RKO (cell line): Measurements from ENCODE around the gene CLRN2.
"Not testable (repeated sequence)": the region's sequence is repeated elsewhere in the genome, so short reads cannot be mapped to it uniquely, and the experiment has no call there.

Source experiments
- DNase-seq: peaks from one replicate; pipeline ENCODE4 v3.0.0-alpha.2; 2016; ENCODE audit warnings: low spot score

The CLRN2 gene

DNA sequence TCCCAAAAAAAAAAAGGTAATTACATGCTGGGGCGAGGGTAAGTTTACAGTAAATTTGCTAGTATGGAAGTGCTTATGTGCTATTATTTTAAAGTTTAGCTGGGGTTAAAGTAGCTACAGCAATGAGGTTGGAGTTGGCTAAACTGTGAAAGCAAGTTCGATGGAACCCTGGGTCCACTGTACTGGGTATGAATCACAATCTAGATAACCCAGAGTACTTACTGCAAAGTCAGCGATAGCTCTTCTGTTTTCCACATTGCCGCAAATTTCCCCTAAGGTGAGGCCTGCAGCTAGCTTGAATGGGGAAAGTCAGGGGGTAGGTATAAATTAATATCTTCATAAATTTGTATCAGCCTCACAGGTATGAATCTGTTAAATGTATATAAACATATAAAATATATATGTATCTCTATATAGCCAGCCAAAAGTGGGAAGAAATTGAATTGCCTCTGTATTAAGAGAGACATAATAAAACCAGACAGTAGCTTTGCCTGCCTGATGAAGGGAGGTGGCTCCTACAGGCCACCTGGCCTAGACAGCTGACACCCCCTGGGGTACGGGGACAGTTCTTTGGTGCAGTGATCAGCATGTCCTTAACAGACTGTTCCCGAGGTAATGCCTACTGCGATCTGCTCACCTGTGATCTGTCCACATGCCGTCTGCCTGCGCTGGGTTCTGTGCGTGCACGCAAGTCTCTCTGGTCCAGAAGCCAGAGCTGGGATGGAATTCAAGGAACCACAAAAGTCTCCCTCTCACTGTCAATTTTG lies 30.6 kb downstream of the CLRN2 start:
- DNase-seq, result no peak

DNA sequence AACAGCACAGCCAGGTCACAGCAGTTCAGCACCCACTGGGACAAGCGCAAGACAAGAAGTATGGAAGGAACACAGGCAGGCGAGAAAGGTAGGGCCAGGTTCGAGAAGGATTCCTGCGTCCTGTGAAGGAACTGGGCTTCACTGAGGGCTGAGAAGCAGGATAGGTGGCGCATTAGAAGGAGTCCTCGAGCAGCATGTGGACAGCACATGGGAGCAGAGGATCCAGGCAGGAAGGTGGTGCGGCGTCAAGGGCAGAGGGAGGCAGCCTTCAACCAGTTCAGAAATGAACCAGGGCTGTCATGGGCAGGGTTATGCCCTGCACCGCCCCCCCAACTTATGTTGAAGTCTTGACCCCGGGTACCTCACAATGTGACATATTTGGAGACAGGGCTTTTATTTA lies 31.3 kb downstream of the CLRN2 start:
- no peak for DNase-seq

DNA sequence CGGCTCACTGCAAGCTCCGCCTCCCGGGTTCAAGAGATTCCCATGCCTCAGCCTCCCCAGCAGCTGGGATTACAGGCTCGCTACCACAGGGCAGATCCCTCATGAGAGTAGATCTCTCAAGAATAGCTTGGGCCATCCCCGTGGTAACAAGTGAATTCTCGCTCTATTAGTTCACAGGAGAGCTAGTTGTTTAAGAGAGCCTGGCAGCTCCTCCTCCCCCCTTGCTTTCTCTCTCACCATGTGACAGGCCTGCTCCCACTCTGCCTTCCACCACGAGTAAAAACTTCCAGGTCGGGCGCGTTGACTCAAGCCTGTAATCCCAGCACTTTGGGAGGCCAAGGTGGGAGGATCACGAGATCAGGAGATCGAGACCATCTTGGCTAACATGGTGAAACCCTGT lies 31.7 kb downstream of the CLRN2 start:
- DNase-seq, result no peak

DNA sequence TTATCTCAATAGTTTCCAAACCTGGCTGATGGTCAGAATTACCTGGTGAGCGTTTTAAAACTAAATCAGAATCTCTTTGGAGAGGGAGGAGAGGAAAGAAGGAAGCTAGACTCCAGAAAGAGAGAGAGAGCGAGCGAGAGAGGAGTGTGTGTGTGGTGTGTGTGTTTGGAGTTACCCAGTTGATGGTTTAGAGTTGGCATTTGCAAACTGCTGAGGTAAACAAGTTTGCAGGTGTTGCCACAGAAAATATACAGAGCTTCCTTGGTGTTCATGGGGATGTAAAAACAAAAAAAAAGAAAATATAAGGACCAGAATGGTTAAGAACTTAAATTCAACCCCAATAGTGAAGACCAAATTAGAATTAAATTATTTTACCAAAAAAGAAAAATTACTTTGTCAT lies 35.6 kb downstream of the CLRN2 start:
- no peak for DNase-seq

DNA sequence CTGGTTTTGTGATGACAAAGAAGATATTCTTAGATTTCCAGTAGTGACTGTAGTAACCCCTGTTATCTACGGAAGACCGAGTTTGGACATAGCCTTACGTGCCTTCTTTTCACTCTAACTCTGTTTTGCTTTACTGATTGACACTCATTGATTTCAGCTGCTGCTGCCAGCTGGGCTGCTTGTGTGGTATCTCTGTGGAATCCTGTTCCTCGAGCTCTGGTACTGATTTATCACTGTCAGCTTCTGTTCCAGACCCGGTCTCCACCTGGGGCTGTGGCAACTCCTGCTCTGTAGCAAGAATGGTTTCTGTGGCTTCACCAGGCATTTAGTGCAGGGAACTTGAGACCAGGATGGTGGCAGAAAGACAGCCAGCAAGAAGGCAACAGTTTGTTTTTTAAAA lies 37.5 kb downstream of the CLRN2 start:
- no peak for DNase-seq

DNA sequence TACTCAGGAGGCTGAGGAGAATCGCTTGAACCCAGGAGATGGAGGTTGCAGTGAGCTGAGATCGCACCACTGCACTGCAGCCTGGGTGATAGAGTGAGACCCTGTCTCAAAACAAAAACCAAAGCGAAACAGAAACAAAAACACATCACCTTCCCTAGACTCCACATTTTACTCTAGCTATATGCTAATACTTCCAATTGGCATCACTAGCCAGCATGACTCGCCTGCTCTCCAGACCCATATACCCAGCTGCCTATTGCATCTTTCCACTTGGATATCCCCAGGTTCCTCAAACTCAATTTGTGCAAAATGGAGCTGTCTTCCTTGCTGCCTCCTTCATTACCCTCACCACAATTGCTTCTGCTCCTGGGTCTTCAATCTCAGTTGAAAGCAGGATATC lies 39.6 kb downstream of the CLRN2 start:
- DNase-seq, result no peak

DNA sequence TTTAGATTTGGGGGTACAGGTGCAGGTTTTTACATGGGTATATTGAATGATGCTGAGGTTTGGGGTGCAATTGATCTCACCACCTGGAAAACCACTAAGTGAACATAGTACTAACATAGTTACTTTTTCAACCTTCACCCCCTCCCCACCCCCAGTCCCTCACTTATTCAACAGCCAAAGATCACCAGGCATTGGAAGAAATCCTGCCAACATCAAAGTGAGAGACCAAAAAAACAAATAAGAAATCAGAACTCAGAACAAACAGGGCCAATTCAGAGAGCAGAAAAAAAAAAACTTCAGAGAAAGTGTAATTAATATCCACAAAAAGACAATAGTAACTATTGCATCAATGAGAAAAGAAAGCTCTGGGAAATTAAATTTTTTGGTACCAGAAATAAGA lies 41.5 kb downstream of the CLRN2 start:
- DNase-seq, result no peak

DNA sequence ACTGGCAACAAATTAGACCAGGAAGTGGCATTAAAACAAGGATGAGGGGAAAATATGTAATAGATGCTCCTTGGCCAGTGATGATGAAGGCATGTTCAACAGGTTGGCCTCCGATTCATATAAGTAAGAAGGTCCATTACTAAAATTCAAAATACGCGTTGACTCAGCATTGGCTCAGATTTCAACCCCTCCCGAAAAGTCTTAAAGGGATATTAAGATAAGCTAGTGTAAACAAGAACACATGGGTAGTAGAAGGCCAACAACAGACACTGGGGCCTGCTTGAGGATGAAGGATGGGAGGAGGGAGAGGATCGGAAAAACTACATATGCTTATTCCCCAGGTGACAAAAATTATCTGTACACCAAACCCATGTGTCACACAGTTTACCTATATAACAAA lies 42.9 kb downstream of the CLRN2 start:
- peak; percentile 35 for DNase-seq

DNA sequence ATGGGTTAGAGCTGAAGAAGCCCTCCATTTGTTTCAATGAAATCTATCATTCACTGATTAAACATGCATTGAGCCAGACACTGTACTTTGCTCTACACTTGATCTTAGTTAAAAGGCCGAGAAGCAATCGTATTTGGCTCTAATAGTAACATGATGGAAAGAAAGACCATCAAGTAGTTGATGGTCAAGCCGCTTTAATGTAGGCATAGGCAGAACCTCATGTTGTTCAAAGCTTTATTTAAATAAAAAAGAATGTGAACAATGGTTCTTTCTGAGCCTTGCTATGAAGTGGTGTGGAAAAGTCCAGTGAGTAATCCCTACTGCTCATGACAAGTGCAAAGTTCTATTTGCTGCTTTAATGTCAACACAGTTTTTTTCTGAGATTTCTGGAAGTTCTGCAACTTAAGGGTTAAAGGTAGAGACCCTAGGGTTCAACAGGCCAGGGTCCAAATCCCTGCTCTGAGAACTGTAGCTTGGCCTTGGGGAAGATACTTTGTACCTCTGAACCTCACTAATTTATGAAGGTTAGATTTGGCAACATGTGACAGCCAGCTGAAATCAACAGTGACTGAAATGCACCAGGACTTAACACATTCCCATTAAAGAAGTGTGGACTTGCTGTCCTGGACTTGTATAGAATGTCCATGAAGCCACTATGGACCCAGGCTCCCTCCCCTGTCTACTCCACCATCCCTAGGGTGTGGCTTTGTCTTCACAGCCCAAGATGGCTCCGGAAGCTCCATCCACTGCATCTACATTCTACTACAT lies 44.2 kb downstream of the CLRN2 start:
- DNase-seq, result no peak

DNA sequence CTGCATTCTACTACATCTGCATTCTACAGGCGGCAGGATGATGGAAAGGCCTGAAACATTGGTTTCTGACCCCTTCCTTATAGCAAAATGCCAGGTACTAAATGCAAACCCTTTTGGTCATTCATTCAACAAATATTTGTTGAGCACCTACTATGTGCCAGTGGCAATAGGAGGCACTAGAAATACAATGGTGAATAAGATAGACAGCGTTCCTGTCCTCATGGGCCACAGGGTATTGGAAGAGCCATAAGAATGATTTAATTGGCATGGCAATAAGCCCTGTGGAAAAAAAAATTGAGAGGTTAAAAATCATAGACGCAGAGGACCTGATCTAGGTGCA lies 44.7 kb downstream of the CLRN2 start:
- no peak for DNase-seq

DNA sequence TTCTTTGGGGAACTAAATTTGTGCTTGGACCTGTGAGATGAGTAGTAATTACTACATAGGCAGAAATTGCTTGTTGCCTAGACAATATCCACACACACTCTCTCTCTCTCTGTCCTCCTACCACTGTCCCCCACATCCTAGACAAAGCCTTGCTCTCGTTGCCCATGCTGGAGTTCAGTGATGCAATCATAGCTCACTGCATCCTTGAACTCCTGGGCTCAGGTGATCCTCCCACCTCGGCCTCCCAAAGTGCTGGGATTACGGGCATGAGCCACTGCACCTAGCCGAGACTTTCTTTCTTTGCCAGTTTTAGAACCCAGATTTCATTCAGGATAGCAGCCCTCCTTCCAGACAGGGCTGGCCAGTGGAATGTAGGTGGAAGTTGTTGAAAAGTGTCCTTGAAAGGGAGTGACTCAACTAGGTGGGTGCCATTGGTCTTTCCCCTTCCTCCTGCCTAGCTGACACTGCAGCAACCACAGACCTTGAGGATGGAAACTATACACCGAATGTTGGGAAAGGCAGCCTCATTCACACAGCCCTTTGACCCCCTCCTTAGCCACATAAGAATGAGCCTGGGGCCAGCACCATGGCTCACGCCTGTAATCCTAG lies 45.2 kb downstream of the CLRN2 start:
- no peak for DNase-seq

DNA sequence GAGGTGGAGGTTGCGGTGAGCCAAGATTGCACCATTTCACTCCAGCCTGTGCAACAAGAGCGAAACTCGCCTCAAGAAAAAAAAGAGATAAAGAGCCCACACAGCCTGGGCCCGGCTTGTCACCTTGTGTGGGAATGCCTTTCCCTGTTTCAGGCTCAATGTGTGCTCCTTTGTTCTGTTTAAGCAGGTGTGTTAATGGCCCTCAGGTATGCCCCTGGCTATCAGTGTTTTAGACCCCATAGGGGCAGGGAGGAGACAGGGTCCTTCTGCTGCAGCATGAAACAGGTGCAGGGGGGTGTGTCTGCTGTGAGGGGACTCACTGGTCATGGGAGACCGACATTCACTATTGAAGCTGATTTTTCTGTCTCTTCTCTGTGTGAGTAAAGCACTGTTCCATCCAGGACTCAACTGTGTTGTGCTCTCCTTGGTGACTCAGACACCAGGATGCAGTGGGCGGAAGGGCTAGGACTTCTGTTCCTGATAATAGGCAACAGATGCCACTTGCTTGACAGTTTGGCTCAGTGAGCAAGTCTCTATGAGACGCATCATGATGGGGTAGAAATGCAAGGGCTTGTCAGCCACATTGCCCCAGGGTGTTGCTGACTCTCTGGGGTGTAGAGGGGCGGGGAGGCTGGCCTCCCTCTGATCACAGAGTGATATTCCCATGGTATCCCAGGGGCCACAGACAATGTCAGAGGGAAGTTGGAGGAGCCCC lies 46.4 kb downstream of the CLRN2 start:
- peak; percentile 61 for DNase-seq

DNA sequence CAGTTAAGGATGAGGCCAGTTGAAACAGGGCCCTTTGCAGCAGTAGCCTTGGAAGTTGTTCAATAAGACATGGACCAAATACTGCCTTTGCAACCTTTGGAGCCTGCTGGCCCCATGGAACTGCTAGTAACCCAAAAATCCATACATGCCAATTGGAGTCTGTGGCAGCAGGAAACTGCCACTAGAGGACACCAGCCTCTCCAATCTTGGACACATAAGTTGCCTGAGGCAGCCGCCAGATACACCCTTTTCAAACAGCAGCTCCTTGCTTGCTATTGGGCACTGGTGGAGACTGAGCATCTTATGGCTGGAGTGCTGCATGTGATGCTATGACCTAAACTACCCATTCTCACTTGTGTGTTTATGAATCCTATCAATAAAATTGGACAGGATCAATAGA lies 47.2 kb downstream of the CLRN2 start:
- DNase-seq, result no peak

DNA sequence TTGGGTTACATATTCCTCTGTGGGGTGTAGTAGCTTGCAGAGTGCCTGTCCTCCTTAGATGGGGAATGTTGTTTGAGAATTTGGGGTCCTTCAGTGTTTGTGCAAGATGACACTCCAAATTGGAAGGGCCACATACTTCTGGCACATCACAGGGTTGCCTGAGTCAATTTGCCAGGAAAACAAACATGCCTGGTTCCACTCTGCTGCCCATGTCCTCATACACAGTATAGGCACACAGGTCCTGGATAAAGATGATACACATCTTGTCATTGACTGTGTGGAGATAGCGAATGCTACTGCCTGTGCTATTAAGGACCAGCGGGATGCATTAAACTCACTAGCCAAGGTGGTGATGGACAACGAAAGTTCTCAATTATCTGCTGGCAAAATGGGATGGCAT lies 50.9 kb downstream of the CLRN2 start:
- no peak for DNase-seq

DNA sequence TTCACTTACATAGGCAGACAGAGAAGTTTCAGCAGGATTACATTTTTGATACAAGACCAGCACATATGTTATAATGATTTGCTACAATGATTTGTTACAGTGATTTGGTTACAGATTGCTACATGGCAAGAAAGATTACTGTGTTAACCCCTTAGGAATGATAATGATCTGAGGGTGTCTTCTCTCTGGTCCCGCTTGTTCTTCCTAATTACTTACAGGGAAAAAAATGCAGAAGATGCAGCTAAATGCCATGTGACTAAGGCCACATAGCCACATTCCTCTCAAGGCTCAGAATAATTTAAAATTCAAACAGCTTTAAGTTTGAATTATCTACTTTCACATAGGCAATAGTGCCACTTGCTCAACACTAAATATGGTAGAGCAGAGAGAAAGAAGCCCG lies 52.3 kb downstream of the CLRN2 start:
- no peak for DNase-seq

DNA sequence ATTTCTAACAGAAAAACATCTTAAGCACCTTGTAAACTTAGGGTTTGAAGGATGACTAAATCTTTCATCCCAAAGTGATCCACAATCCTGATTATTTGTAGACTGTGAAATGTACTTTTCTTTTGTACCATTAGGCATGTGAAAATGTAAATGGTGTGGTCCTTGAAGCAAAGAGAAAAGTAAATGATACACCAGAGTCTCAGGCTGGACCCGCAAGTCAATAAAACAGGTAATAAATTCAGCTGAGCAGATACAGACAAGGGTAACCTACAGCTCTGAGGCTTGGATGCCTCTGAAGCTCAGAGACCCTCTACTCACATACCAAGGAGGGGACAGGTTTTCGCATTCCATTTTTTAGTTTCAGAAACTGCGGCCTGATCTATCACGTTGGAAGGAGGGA lies 59.2 kb downstream of the CLRN2 start:
- no peak for DNase-seq

DNA sequence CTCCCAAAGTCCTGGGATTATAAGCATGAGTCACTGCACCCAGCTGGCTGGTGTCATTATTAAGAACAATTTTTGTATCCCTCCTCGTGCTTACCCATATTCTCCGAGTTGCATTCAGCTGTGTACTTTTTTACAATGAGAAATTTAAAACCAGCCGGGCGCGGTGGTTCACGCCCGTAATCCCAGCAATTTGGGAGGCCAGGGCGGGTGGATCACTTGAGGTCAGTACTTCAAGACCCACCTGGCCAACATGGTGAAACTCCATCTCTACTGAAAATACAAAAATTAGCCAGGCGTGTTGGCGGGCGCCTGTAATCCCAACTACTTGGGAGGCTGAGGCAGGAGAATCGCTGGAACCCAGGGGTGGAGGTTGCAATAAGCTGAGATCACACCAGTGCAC lies 60.2 kb downstream of the CLRN2 start:
- not testable (repeated sequence) for DNase-seq
